HepG2 (cell line): Measurements from ENCODE around the gene SPIN1.

Experiments
- KAT7 ChIP-seq: IDR thresholded peaks from 2 replicates; pipeline ENCODE4 v1.6.1; 2018; ENCODE audit warnings: borderline replicate concordance, missing compliant biosample characterization
- NR2C2 ChIP-seq: sonication (generic); formaldehyde crosslinking; IDR thresholded peaks from 2 replicates; pipeline ENCODE4 v1.4.0; 2020; ENCODE audit warnings: missing genetic modification reagents, mild to moderate bottlenecking, moderate library complexity, borderline replicate concordance
- POLR2AphosphoS2 ChIP-seq: IDR thresholded peaks from 2 replicates; pipeline ENCODE4 v1.6.1; 2011; ENCODE audit warnings: low read depth, low read length, improper control_type of control experiment
- TF ChIP-seq, protein P1 (sequence below), 2 experiments: sonication (generic) in 1 of 2; formaldehyde crosslinking in 1 of 2; IDR thresholded peaks; 2 replicates each; pipeline versions ENCODE4 v1.6.1 to v1.9.0; 2014 to 2022; ENCODE audit warnings: antibody characterized with exemption in 1 of 2, borderline replicate concordance in 1 of 2, inconsistent platforms in 1 of 2, low read depth in 1 of 2, missing genetic modification reagents in 1 of 2

GRCh38 chr9:88503845-88504764 is 115.9 kb downstream of the SPIN1 start:
- TF ChIP-seq POLR2AphosphoS2 (no peak), KAT7 (CRISPR knock-in tag) (no peak), NR2C2 (CRISPR knock-in tag) (no peak)
- TF ChIP-seq, protein P1, sequence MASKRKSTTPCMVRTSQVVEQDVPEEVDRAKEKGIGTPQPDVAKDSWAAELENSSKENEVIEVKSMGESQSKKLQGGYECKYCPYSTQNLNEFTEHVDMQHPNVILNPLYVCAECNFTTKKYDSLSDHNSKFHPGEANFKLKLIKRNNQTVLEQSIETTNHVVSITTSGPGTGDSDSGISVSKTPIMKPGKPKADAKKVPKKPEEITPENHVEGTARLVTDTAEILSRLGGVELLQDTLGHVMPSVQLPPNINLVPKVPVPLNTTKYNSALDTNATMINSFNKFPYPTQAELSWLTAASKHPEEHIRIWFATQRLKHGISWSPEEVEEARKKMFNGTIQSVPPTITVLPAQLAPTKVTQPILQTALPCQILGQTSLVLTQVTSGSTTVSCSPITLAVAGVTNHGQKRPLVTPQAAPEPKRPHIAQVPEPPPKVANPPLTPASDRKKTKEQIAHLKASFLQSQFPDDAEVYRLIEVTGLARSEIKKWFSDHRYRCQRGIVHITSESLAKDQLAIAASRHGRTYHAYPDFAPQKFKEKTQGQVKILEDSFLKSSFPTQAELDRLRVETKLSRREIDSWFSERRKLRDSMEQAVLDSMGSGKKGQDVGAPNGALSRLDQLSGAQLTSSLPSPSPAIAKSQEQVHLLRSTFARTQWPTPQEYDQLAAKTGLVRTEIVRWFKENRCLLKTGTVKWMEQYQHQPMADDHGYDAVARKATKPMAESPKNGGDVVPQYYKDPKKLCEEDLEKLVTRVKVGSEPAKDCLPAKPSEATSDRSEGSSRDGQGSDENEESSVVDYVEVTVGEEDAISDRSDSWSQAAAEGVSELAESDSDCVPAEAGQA (IDR thresholded peaks at IDR 0.05; ENCODE audit: low read depth): no peak
- TF ChIP-seq, protein P1 (CRISPR knock-in tag; IDR thresholded peaks at IDR 0.05; ENCODE audit: borderline replicate concordance): no peak
